HG02943 (cell line): ENCODE data around the gene SERPINB11.
"Not testable (repeated sequence)": the region's sequence is repeated elsewhere in the genome, so short reads cannot be mapped to it uniquely, and the experiment has no call there.

Experiments
- ATAC-seq: cut with Tn5 transposase; IDR thresholded peaks from one replicate; pipeline ENCODE4 v1.9.1; 2021; ENCODE audit warnings: mild to moderate bottlenecking, low read depth, moderate library complexity; ENCODE audit not compliant: unreplicated experiment

The SERPINB11 gene

GRCh38 chr18:63725682-63726480 is 23.1 kb downstream of the SERPINB11 start:
- ATAC-seq: no peak

- ATAC-seq: no peak
Measured at GRCh38 chr18:63730773-63731172, 28.0 kb downstream of the SERPINB11 start.

GRCh38 chr18:63731215-63731614 is 28.5 kb downstream of the SERPINB11 start:
- no peak for ATAC-seq

GRCh38 chr18:63736876-63737275 is 34.1 kb downstream of the SERPINB11 start:
- no peak for ATAC-seq

GRCh38 chr18:63741769-63742168 is 39.0 kb downstream of the SERPINB11 start:
- no peak for ATAC-seq

- no peak for ATAC-seq
Measured at GRCh38 chr18:63747006-63747405, 44.2 kb downstream of the SERPINB11 start.

- ATAC-seq: no peak
Measured at GRCh38 chr18:63749489-63749888, 46.7 kb downstream of the SERPINB11 start.

- ATAC-seq: no peak
Measured at GRCh38 chr18:63752636-63753035, 49.9 kb downstream of the SERPINB11 start.

GRCh38 chr18:63753676-63754075 is 50.9 kb downstream of the SERPINB11 start:
- no peak for ATAC-seq

- ATAC-seq: no peak
Measured at GRCh38 chr18:63757541-63757940, 54.8 kb downstream of the SERPINB11 start.

- no peak for ATAC-seq
Measured at GRCh38 chr18:63758615-63759240, 56.0 kb downstream of the SERPINB11 start.

GRCh38 chr18:63759786-63760185 is 57.0 kb downstream of the SERPINB11 start:
- ATAC-seq: not testable (repeated sequence)

GRCh38 chr18:63762518-63762917 is 59.8 kb downstream of the SERPINB11 start:
- no peak for ATAC-seq

GRCh38 chr18:63763831-63764600 is 61.3 kb downstream of the SERPINB11 start:
- ATAC-seq: no peak

- no peak for ATAC-seq
Measured at GRCh38 chr18:63765837-63766236, 63.1 kb downstream of the SERPINB11 start.
